Measurements from ENCODE around the gene ELAVL1. TPM values are rescaled to one million over a fixed set of nuclear protein-coding genes. Genes with fewer than 3 reads are reported as not detected.

The ELAVL1 gene
- total RNA-seq: 29.0 and 34.6 TPM in 2 replicates

DNA sequence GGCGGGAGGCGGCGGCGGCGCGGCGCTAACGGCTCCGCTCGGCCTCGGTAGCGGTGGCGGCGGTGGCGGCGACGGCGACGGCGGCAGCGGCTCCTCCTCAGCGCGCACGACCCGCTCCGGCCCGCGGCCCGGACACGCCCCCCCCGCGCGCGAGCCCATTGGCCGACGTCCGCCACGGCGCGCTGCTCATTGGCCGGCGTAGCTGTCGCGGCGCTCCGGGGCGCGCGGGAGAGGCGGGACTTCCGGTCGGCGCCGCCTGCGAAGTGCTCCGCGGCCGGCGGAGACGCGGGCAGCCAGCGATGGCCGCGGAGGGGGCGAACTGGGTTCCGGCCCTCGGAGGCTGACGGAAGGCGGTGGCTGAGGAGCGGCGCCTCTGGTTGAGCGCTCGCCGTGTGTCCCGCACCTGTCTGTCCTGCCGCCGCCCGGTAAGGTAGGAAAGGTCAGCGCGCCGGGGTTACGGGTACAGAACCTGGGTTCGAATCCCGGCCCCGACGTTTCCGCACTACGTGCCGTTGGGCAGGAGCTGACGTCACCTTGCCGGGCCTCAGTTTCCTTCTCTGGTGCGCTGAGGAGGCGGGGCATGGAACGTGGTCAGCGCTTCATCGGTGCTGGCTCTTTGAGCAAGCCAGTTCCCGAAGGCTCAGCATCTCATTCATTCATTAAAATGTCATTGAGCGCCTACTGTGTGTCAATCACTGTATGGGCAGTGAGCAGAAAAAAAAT is at the start of gene ELAVL1:
ELAVL1 (minus strand) TSS at position 108 of the 723 bp plus-strand sequence. CDS start 13,826 bp downstream, outside the sequence.

DNA sequence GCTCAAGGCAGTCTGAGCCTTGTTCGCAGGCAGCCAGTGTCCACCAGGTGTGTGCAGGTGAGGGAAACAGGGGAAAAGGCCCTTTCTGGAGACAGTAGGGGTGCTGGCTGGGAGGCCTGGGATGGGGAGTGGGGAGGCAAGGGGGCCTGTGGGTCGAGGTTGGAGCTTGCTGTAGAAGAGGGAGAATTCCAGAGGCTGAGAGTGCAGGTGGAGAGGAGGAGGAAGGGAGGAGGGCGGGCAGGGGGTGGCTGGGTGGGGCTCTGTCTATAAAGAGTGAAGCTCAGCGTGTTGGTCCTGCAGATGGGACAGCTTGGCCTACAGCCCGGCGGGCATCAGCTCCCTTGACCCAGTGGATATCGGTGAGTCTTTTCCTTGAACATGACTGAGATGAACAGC is 47.0 kb upstream of the ELAVL1 start, which contains the start of gene CCL25:
CCL25 (plus strand) TSS at position 297 of the 396 bp plus-strand sequence. CDS start 290 bp downstream, outside the sequence.

DNA sequence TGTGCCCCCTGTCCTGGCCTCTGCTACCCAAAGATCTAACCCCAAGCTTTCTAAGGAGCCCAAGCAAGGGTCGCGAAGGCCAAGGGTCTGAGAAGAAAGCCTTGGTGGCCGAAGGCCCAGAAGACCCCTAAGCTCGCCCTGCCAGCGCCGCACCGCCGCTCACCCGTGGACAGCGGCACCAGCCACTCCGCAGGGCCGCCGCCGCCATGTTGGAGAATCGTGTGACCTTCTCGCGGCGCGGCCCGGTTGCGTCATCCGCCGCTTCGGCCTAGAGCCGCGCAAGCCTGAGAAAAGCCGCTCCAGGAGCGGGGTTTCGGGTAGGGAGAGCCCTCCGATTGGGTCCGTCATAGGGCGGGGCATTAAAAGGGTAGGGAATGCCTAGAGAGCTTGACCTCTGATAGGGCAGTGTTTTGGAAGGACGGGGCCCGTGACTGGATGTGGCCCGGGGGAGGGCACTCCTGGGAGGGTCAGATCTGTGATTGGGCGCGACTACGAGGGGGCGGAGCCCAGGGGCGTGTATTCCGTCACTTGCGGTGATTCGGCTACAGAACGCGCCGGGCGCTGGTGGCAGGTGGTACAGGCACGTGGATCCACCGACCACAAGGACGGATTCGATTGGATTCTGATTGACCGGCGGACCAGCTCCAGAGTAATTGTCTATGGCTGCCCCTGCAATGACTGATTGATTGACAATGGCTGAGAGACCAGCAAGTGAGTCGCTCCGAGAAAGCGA is 61.8 kb downstream of the ELAVL1 start, which contains the start of gene TIMM44:
TIMM44 (minus strand) TSS at position 223 of the 733 bp plus-strand sequence; CDS start at position 208, 15 bp downstream.

DNA sequence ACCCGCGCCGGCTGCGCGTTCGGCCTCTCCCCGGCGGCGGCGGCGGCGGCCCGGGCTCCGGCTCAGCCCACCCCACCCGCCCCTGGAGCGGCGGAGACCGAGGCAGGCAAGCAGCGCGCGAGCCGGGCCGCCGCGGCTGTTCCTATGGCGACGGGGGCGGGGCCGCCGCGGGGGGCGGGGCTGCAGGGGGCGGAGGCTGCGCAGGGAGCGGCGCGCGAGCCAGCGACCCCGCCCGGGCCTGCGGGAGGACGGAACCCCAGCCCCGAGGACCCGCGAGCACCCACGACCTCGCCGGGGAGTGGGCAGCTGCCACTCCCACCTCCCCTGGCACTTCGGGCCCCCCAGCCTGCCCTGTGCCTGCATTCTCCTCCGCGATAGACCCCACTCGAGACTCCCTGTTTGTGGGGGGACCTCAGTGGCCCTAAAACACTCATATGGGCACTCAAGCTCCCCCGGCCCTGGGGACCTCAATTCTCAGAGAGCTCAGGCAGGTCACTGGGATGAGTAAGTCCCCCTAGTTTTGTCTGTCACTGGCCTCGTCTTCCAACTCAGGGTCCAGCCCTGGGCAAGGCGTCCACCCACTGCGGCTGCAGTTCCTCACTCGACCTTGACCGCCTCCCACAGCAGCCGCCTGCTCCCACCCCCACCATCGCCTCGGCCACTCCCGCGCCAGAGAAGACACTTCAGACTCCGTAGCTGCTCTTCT is 79.3 kb downstream of the ELAVL1 start, which contains the start of gene CTXN1:
CTXN1 (minus strand) TSS at position 115 of the 706 bp plus-strand sequence. CDS start 597 bp downstream, outside the sequence.

DNA sequence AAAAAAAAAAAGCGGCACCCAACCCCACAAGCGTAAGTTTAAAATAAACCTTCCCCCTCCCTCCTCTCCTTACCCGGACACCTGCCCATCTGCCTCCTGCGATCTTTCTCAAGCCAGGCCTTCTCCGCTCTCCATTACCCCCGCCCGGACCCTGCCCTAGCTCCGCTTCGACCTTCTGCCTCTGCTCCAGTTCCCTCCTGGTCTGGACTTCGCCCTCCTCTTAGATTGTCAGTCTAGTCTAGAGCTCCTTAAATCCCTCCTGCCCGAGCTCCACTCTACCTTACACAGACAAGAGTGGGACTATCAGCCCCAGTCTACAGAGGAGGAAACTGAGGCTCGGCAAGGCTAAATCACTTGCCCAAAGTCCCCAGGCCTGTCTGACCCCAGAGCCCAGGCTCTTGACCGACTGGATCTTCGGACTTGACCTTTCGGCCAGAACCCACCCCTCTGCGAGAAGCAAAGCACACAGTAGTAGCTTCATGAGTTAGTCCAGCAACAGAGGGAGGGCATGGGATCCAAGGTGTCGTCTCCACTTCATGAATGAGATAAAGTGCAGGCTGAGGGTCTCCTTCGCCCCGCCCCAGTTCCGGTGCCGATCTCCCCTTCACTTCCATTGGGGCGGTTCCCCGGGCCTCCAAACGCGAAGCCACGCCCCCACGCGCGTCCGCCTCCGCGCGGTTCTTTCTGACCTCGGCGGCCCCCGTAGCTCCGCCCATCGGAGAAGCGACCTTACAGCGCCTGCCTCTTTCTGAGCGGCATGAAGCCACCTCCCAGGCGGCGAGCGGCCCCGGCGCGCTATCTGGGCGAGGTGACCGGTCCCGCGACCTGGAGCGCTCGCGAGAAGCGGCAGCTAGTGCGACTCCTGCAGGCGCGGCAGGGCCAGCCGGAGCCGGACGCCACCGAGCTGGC is 85.6 kb downstream of the ELAVL1 start, which contains the start of gene SNAPC2:
SNAPC2 (plus strand) TSS at position 729 of the 909 bp plus-strand sequence; CDS start at position 758, 29 bp downstream.

DNA sequence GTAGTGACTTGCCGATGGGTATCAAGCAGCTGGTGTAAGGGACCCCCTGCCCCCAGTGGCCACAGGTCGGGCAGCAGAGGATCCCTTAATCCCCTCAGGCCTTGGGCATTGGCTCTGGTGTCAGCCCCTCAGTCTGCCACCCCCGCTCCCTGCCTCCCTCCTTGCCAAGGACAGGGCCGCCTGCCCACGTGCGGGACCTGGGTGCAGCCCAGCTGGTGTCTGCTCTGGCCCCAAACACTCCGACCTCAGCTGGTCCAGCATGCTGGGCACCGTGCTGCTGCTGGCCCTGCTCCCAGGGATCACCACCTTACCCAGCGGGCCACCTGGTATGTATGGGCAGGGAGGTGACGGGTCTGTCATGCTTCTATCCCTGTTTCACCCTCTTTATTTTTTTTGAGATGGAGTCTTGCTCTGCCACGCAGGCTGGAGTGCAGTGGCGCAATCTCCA is 90.8 kb downstream of the ELAVL1 start, which contains the start of gene TGFBR3L:
TGFBR3L (plus strand) TSS at position 233 of the 448 bp plus-strand sequence.

Other genes starting within 250 kb of the ELAVL1 start
- 146 and 160 TPM in 2 replicates for gene CLEC4M, start 242.4 kb downstream of the ELAVL1 start, total RNA-seq
- 6.8 and 7.3 TPM in 2 replicates for gene EVI5L, start 175.4 kb downstream of the ELAVL1 start, total RNA-seq
- gene PRR36, start 131.3 kb downstream of the ELAVL1 start, total RNA-seq: not detected in 2 replicates
- gene LRRC8E, start 117.1 kb downstream of the ELAVL1 start, total RNA-seq: 0.33 and 0.43 TPM in 2 replicates
- 9.6 and 11.0 TPM in 2 replicates for gene MAP2K7, start 101.8 kb downstream of the ELAVL1 start, total RNA-seq
- gene TGFBR3L, start 90.8 kb downstream of the ELAVL1 start, total RNA-seq: 0.22 TPM in 1 of 2 replicates, not detected in the other
- 4.1 and 5.5 TPM in 2 replicates for gene SNAPC2, start 85.3 kb downstream of the ELAVL1 start, total RNA-seq
- 0.33 and 0.77 TPM in 2 replicates for gene CTXN1, start 79.5 kb downstream of the ELAVL1 start, total RNA-seq
- gene TIMM44, start 62.0 kb downstream of the ELAVL1 start, total RNA-seq: 20.6 and 35.1 TPM in 2 replicates
- gene CCL25, start 47.1 kb upstream of the ELAVL1 start, total RNA-seq: not detected in 2 replicates
- gene FBN3, start 144.0 kb upstream of the ELAVL1 start, total RNA-seq: not detected in 2 replicates
- 10.5 and 18.5 TPM in 2 replicates for gene CERS4, start 203.7 kb upstream of the ELAVL1 start, total RNA-seq